Measurements from ENCODE around the gene GLCE. TPM values are rescaled to one million over a fixed set of nuclear protein-coding genes. Genes with fewer than 3 reads are reported as not detected.
"Not testable (repeated sequence)": the region's sequence is repeated elsewhere in the genome, so short reads cannot be mapped to it uniquely, and the experiment has no call there.

Gene GLCE
- total and polyA plus RNA-seq, 7 donors: 2.5 to 6.0 (median 4.2) TPM

DNA sequence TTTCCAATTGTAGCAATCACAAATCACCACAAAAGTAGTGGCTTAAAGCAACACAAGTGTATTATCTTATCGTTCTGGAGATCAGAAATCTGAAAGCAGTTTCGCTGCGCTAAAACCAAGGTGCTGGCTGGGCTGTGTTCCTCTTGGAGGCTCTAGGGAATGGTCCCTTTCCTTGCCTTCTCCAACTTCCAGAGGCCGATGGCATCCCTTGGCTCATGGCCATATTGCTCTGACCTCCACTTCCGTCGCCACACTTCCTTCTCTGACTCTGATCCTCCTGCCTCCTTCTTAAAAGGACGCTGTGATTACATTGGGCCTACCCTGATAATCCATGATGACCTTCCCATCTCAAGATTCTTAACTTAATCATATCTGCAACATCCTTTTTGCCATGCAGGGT, 127.6 kb downstream of the GLCE start:
- 75 to 91% (median 85%) methylated on average over 7 of the region's 7 CpGs for WGBS, 3 donors
- H3K4me1 ChIP-seq: no peaks in the 10 kb centered on the region
- H3K27ac ChIP-seq: no peak overlapping the region
- no peak overlapping the region for H3K4me3 ChIP-seq
- intact Hi-C loops (cut with DNase I): no loop called here
- no peaks in the 10 kb centered on the region for H3K27me3 ChIP-seq (ENCODE audit: insufficient read depth in 3 of 3, low read length in 2 of 3)
- no peak for ATAC-seq
- no peak for DNase-seq
- no peak for TF ChIP-seq CTCF (IDR thresholded peaks at IDR 0.05)
- H3K9me3 ChIP-seq: no peaks in the 10 kb centered on the region
- no peaks in the 10 kb centered on the region for H3K36me3 ChIP-seq (ENCODE audit: insufficient read depth in 1 of 2, low read depth in 1 of 2)

DNA sequence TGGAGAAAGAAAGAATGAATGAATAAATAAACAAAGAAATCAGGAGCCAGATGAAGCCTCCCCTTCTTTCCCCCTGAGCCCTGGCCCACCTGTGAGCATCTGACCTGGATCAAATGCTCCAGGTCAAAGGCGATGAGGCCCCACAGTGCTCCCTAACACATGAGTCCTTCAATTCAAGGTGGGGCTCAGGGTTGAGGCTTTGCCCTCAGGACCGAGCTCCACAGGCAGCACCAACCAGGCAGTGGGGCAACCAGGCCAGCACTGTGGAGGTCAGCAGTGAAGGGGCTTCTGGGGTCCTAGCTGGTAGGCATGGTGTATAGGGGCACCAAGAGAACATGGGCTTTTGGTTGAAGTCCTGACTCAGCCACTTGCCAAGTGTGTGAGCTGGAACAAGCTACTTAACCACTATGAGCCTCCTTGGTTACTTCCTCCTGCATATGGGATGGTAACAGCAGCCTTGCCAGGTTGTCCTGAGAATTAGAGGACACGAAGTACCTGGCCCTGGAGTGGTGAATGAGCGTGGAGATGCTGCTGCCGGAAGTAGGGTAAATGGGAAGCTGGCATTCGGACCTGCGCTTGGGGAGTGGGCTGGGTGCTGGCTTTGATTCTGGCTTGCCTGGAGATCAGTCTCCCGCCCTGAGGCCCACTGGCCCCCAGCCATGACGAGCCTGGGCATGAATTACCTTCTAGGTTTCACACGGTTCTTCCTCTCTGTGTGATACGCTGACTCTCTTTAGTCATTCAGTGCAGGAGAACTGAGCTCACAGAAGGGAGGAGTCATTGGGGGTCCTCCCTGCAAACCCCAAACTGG, 128.3 kb downstream of the GLCE start:
- Histone ChIP-seq H3K36me3 (ENCODE audit: insufficient read depth in 1 of 2, low read depth in 1 of 2) (no peaks in the 10 kb centered on the region), H3K9me3 (no peaks in the 10 kb centered on the region), H3K27me3 (ENCODE audit: insufficient read depth in 3 of 3, low read length in 2 of 3) (no peaks in the 10 kb centered on the region), H3K27ac (no peak overlapping the region), H3K4me1 (no peaks in the 10 kb centered on the region), H3K4me3 (no peak overlapping the region)
- intact Hi-C loops (cut with DNase I): no loop called here
- 89 to 92% (median 90%) methylated on average over 11 of the region's 11 CpGs for WGBS, 3 donors
- DNase-seq (no peak), ATAC-seq (no peak)
- TF ChIP-seq CTCF (IDR thresholded peaks at IDR 0.05): no peak

DNA sequence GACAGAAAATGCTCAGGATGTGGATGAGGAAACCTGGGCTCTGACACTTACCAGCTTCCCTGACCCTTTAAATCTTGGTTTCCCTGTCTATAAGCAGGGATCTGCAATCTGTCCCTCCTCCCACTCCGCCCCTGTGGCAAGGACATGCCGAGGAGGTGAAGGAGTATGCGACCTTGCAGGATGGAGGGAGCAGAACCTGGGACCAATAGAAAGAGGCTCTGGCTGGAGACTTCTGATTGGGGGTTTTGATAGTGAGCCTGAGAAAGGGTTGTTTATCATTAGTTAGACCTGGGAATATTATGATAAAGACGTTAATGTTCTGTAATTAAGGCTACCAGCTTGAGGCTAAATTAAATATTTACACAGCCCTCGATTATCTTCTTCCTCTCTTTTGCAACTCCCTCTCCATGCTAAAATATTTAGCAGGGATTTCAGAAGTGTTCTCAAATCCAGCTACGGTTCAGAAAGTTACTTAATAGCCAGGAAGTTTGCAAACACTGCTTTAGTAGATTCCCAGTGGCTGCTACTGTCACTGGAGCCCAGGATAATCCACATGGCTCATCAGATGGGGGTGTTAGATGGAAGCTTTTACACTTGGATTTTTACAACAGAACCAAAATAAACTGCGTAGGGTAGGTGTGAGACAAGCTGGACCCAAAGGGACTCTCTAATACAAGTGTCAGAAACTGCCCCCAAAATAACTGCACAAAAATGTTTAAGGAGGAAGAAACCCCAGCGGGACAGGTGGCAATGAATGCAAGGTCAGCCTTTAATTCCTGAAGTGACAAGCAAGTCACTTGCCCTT, 129.1 kb downstream of the GLCE start:
- no peak for TF ChIP-seq CTCF (IDR thresholded peaks at IDR 0.05)
- no peak for DNase-seq
- Histone ChIP-seq H3K27ac (no peak overlapping the region), H3K4me1 (no peaks in the 10 kb centered on the region), H3K9me3 (no peaks in the 10 kb centered on the region), H3K36me3 (ENCODE audit: insufficient read depth in 1 of 2, low read depth in 1 of 2) (no peaks in the 10 kb centered on the region), H3K27me3 (ENCODE audit: insufficient read depth in 3 of 3, low read length in 2 of 3) (no peaks in the 10 kb centered on the region), H3K4me3 (no peak overlapping the region)
- ATAC-seq: no peak
- intact Hi-C loops (cut with DNase I): no loop called here
- 53 to 61% (median 57%) methylated on average over 8 of the region's 8 CpGs for WGBS, 3 donors

- DNase-seq: peak in 1 of 2 donors; percentile 64
- no peak overlapping the region for H3K27ac ChIP-seq
- no peaks in the 10 kb centered on the region for H3K4me1 ChIP-seq
- intact Hi-C loops (cut with DNase I): no loop called here
- TF ChIP-seq CTCF (IDR thresholded peaks at IDR 0.05): no peak
- no peaks in the 10 kb centered on the region for H3K27me3 ChIP-seq (ENCODE audit: insufficient read depth in 3 of 3, low read length in 2 of 3)
- H3K36me3 ChIP-seq (ENCODE audit: insufficient read depth in 1 of 2, low read depth in 1 of 2): no peaks in the 10 kb centered on the region
- H3K4me3 ChIP-seq: no peak overlapping the region
- H3K9me3 ChIP-seq: no peaks in the 10 kb centered on the region
- 62 to 74% (median 67%) methylated on average over 7 of the region's 7 CpGs for WGBS, 3 donors
- peak in 1 of 4 donors; percentile 46 for ATAC-seq
Observed at GRCh38 chr15:69290346-69291164, 130.1 kb downstream of the GLCE start.

DNA sequence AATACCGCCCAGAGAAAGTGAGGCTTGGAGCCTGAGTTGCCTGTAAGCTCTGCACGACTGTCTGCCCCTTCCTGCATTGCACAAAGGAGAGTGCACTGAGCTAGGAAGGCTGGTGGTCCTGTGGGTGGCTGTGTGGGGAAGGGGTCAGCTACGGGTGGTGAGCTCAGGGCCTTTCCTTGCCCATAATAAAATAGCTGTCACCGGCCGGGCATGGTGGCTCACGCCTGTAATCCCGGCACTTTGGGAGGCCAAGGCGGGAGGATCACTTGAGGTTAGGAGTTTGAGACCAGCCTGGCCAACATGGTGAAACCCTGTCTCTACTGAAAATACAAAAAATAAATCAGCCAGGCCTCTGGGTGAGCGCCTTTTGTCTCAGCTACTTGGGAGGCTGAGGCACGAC, 131.2 kb downstream of the GLCE start:
- H3K4me1 ChIP-seq; H3K27ac ChIP-seq; H3K4me3 ChIP-seq; DNase-seq; H3K27me3 ChIP-seq (ENCODE audit: insufficient read depth in 3 of 3, low read length in 2 of 3); H3K36me3 ChIP-seq (ENCODE audit: insufficient read depth in 1 of 2, low read depth in 1 of 2); ATAC-seq; H3K9me3 ChIP-seq; intact Hi-C loops (cut with DNase I): not testable (repeated sequence)
- 91 to 92% (median 92%) methylated on average over 10 of the region's 10 CpGs for WGBS, 3 donors
